Glutamatergic neuron (in vitro differentiated cells): ENCODE data around the gene TCEA3. TPM values are rescaled to one million over a fixed set of nuclear protein-coding genes. Genes with fewer than 3 reads are reported as not detected.

Experiments
- DNase-seq: peaks from one replicate; pipeline ENCODE4 v3.0.0; 2022
- H3K27ac Mint-ChIP-seq: one replicate; pipeline ENCODE4 v1.8.0; 2020; ENCODE audit warnings: mild to moderate bottlenecking, mixed read lengths, inconsistent platforms; ENCODE audit not compliant: unreplicated experiment
- H3K27me3 Mint-ChIP-seq: one replicate; pipeline ENCODE4 v1.8.0; 2020; ENCODE audit warnings: mild to moderate bottlenecking, moderate library complexity, mixed read lengths, inconsistent platforms; ENCODE audit not compliant: unreplicated experiment
- H3K36me3 Mint-ChIP-seq: one replicate; pipeline ENCODE4 v1.8.0; 2020; ENCODE audit warnings: mild to moderate bottlenecking, mixed read lengths, inconsistent platforms; ENCODE audit not compliant: unreplicated experiment
- H3K4me1 Mint-ChIP-seq: one replicate; pipeline ENCODE4 v1.8.0; 2020; ENCODE audit warnings: mild to moderate bottlenecking, low read depth, mixed read lengths, inconsistent platforms; ENCODE audit not compliant: unreplicated experiment
- H3K4me3 Mint-ChIP-seq: one replicate; pipeline ENCODE4 v1.8.0; 2020; ENCODE audit warnings: mild to moderate bottlenecking, mixed read lengths, inconsistent platforms; ENCODE audit not compliant: unreplicated experiment
- H3K9me3 Mint-ChIP-seq: one replicate; pipeline ENCODE4 v1.8.0; 2020; ENCODE audit warnings: mild to moderate bottlenecking, moderate library complexity, mixed read lengths, inconsistent platforms; ENCODE audit not compliant: unreplicated experiment
- long read RNA-seq: library from polyadenylated mRNA; unstranded; transcript quantifications from one replicate; pipeline ENCODE4 v2.0.0, GENCODE V29; 2020; ENCODE audit not compliant: unreplicated experiment
- total RNA-seq: library from RNA; stranded (reverse); fragmentation: NEBNext Ultra II Directional; extraction: Animal tissue kit (Norgen Biotek cat#: 25700); gene quantifications from one replicate; pipeline ENCODE4 v1.2.1, GENCODE V29; 2021; ENCODE audit not compliant: unreplicated experiment
- TF ChIP-seq, protein P1 (sequence below): fragments of 200-600 bp; sonication (generic); IDR thresholded peaks from one replicate; pipeline ENCODE4 v1.5.0; 2021; ENCODE audit not compliant: partially characterized antibody, unreplicated experiment

TCEA3 gene
- 0.83 TPM for total RNA-seq
- long read RNA-seq = 0 reads

GRCh38 chr1:23424293-23425192 is at the start of gene TCEA3:
Gene TCEA3 (minus strand): TSS chr1:23424748. CDS start chr1:23424633, 115 bp downstream.
- peaks cover 3% of the 10 kb centered on the region for H3K9me3 Mint-ChIP-seq
- TF ChIP-seq, protein P1, sequence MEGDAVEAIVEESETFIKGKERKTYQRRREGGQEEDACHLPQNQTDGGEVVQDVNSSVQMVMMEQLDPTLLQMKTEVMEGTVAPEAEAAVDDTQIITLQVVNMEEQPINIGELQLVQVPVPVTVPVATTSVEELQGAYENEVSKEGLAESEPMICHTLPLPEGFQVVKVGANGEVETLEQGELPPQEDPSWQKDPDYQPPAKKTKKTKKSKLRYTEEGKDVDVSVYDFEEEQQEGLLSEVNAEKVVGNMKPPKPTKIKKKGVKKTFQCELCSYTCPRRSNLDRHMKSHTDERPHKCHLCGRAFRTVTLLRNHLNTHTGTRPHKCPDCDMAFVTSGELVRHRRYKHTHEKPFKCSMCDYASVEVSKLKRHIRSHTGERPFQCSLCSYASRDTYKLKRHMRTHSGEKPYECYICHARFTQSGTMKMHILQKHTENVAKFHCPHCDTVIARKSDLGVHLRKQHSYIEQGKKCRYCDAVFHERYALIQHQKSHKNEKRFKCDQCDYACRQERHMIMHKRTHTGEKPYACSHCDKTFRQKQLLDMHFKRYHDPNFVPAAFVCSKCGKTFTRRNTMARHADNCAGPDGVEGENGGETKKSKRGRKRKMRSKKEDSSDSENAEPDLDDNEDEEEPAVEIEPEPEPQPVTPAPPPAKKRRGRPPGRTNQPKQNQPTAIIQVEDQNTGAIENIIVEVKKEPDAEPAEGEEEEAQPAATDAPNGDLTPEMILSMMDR = no peak
- DNase-seq = peak; percentile 52
- peaks cover 16% of the 10 kb centered on the region for H3K27me3 Mint-ChIP-seq
- no peak within 1 kb of the TSS for H3K27ac Mint-ChIP-seq
- H3K4me3 Mint-ChIP-seq = peak within 1 kb of the TSS; percentile 73
- H3K36me3 Mint-ChIP-seq = peaks cover 9% of the 10 kb centered on the region
- H3K4me1 Mint-ChIP-seq = peaks cover 7% of the 10 kb centered on the region

DNA sequence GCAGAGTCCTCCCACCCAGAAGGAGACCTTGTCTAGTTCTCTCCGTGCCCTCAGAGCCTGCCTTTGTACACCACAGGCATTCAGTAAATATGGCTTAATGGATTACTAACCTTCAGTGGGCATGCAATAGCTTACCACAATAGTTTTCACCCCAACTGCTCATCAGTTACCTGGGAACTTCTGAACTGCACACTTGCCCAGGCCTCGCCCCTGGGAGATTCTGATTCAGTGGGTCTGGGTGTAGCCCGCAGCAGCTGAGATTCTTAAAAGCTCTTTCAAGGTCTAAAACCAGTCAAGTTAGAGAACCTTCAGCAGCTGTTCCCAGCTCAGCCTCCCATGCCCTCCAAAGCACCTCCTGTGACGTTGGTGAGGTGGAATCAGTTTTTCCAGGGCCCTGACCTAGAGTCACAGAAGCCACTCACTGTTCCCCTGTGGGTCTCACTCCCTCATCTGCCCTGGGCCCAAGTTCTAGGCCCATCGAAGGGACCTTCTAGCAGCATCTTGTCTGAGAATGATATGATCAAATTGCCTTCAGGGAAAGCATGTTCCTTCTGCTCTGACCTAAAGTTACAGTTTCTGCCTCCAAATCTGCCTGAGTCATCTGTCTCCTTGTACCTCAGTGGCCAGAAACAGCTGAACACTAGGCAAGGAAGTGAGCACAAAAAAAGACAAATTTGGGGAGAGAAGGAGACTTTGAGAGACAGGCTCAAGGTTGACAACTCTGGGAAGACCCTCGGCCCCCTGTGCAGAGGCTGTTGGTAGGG is 48.7 kb upstream of the TCEA3 start:
- TF ChIP-seq, protein P1 = no peak
- Mint-ChIP-seq H3K36me3 (no peaks in the 10 kb centered on the region), H3K27ac (no peak overlapping the region), H3K9me3 (no peaks in the 10 kb centered on the region), H3K4me1 (peaks cover 2% of the 10 kb centered on the region), H3K4me3 (no peak overlapping the region), H3K27me3 (peaks cover 4% of the 10 kb centered on the region)
- no peak for DNase-seq

DNA sequence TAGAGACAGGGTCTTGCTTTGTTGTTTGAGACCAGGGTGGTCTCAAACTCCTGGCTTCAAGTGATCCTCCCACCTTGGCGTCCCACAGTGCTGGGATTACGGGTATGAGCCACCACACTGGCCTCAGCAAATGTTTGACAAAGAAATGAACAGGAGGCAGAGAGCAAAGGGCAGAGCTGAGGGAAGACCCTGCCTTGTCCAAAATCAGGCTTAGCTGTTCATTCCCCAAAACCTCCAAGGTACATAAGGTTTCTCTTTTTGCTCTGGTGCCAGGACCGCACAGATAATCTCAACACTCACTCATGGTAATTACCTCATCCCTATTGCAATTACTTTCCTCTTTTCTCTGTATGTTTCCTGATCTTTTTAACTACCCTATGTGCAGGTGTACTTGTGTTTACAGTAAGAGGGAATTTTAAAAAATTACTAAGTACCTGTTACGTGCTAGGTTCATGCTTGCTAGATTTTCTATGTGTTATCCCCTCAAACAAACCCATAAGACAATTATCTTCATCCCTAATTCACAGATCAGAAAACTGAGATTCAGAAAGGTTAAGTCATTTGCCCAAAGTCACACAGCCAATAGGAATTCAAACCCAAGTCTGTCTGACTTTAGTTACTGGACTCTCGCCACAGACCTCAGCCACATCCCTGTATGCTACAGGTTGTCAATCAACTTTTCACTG is 47.9 kb upstream of the TCEA3 start:
- no peak overlapping the region for H3K27ac Mint-ChIP-seq
- no peaks in the 10 kb centered on the region for H3K9me3 Mint-ChIP-seq
- no peak for DNase-seq

GRCh38 chr1:23471473-23472075 is 47.0 kb upstream of the TCEA3 start:
- H3K27me3 Mint-ChIP-seq = peaks cover 7% of the 10 kb centered on the region
- TF ChIP-seq, protein P1 = no peak
- H3K36me3 Mint-ChIP-seq = no peaks in the 10 kb centered on the region
- no peak overlapping the region for H3K4me3 Mint-ChIP-seq
- no peaks in the 10 kb centered on the region for H3K9me3 Mint-ChIP-seq
- peaks cover 2% of the 10 kb centered on the region for H3K4me1 Mint-ChIP-seq
- H3K27ac Mint-ChIP-seq = no peak overlapping the region
- DNase-seq = no peak

More for the DNA sequence above, 47.9 kb upstream of the TCEA3 start:
- TF ChIP-seq, protein P1 = no peak
- H3K4me1 Mint-ChIP-seq = peaks cover 2% of the 10 kb centered on the region
- no peaks in the 10 kb centered on the region for H3K36me3 Mint-ChIP-seq
- H3K27me3 Mint-ChIP-seq = peaks cover 4% of the 10 kb centered on the region
- no peak overlapping the region for H3K4me3 Mint-ChIP-seq
